Chondrocyte (in vitro differentiated cells): ENCODE measurements around the gene PRPH2. TPM values are rescaled to one million over a fixed set of nuclear protein-coding genes. Genes with fewer than 3 reads are reported as not detected.
"Not testable (repeated sequence)": the region's sequence is repeated elsewhere in the genome, so short reads cannot be mapped to it uniquely, and the experiment has no call there.

ENCODE experiments used
- DNase-seq: peaks from one replicate; pipeline ENCODE4 v3.0.0; 2021; ENCODE audit warnings: mixed read lengths, low spot score
- H3K27ac Mint-ChIP-seq: one replicate; pipeline ENCODE4 v1.8.0; 2021; ENCODE audit warnings: mild to moderate bottlenecking, moderate library complexity, mixed read lengths; ENCODE audit not compliant: unreplicated experiment
- H3K27me3 Mint-ChIP-seq: 2 replicates; pipeline ENCODE4 v1.8.0; 2021; ENCODE audit warnings: low read depth, mixed read lengths
- H3K36me3 Mint-ChIP-seq: 2 replicates; pipeline ENCODE4 v1.8.0; 2021; ENCODE audit warnings: low read depth, mixed read lengths
- H3K4me1 Mint-ChIP-seq: 2 replicates; pipeline ENCODE4 v1.8.0; 2021; ENCODE audit warnings: low read depth, mild to moderate bottlenecking, mixed read lengths
- H3K4me3 Mint-ChIP-seq: one replicate; pipeline ENCODE4 v1.8.0; 2021; ENCODE audit warnings: mild to moderate bottlenecking, moderate library complexity, mixed read lengths; ENCODE audit not compliant: unreplicated experiment
- H3K9me3 Mint-ChIP-seq: 2 replicates; pipeline ENCODE4 v1.8.0; 2021; ENCODE audit warnings: low read depth, mixed read lengths
- total RNA-seq: library from RNA; stranded (reverse); gene quantifications from 3 replicates; pipeline ENCODE4 v1.2.1, GENCODE V29; 2021
- TF ChIP-seq, protein P1 (sequence below): fragments of 200-600 bp; sonication (generic); IDR thresholded peaks from 2 replicates; pipeline ENCODE4 v1.5.0; 2021; ENCODE audit warnings: antibody characterized with exemption, mild to moderate bottlenecking, moderate library complexity

Gene PRPH2
- total RNA-seq, 1 donor from 2014 or later, result not detected

DNA sequence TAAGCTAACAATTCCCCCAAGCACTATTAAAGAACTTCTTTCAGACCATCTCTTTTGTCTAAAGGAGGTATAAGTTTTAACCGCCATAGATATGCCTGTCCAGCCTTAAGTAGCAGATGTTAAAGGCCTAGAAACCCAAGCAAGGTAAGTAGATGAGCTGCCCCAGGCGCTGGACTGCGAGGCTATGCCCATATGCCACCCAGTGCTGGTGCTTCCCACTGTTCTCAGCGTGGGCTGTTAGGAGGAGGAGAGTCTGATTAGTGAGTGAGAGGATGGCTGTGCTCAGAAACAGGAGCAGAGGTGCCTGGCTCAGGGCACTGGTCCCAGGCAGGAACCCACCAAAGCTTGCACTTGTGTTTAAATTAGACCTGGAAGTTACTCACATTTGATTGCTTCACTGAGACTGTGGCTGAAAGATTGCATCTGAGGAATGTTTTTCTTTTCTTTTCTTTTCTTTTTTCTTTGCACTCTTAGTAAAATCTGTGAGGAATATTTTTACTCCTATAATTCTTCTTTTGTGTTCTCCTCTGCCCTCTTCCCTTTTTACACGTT is 32.2 kb downstream of the PRPH2 start:
- TF ChIP-seq, protein P1, sequence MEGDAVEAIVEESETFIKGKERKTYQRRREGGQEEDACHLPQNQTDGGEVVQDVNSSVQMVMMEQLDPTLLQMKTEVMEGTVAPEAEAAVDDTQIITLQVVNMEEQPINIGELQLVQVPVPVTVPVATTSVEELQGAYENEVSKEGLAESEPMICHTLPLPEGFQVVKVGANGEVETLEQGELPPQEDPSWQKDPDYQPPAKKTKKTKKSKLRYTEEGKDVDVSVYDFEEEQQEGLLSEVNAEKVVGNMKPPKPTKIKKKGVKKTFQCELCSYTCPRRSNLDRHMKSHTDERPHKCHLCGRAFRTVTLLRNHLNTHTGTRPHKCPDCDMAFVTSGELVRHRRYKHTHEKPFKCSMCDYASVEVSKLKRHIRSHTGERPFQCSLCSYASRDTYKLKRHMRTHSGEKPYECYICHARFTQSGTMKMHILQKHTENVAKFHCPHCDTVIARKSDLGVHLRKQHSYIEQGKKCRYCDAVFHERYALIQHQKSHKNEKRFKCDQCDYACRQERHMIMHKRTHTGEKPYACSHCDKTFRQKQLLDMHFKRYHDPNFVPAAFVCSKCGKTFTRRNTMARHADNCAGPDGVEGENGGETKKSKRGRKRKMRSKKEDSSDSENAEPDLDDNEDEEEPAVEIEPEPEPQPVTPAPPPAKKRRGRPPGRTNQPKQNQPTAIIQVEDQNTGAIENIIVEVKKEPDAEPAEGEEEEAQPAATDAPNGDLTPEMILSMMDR, result no peak
- DNase-seq, result no peak
- Mint-ChIP-seq H3K27ac (peak overlapping the region; percentile 60), H3K27me3 (no peaks in the 10 kb centered on the region), H3K36me3 (peaks cover 28% of the 10 kb centered on the region), H3K4me1 (peaks cover 46% of the 10 kb centered on the region), H3K4me3 (no peak overlapping the region), H3K9me3 (no peaks in the 10 kb centered on the region)

DNA sequence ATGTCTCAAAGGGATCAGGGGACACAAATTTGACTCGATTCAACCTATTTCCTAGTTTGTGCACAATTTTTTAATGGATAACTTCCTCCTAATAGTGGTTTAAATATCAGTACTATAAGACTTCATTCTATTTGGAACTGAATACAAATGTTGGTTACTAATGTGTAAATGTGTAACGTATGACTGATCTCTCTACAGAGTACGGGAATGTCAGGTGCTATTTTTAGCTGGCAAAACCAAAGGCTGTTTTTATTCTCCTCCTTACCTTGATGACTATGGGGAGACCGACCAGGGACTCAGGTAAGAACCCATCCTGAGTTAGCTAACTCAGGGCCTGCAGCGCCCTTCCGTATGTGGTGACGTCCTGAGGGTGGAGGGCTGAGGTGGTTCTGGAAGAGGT is 33.0 kb downstream of the PRPH2 start:
- Mint-ChIP-seq H3K4me3 (no peak overlapping the region), H3K36me3 (peaks cover 28% of the 10 kb centered on the region), H3K27ac (peak overlapping the region; percentile 52)

DNA sequence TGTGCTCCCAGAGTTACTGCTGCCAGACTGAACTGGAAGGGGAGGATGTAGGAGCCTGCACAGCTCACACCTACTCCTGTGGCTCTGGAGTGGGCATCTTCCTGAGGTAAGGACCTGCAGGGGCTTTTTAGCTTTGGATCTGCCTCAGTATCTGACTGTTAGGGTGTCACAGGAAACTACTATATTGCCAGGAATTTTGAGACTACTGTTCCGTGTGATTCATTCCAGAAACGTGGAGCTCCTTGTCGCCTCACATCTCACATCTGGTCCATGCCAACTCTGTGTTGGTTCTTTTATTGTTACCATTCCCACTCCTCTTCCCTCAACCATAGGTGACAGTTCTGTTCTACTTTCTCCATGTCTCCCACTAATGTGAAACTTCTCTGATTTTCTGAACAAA is 34.1 kb downstream of the PRPH2 start:
- Mint-ChIP-seq H3K4me3 (no peak overlapping the region), H3K9me3 (no peaks in the 10 kb centered on the region), H3K36me3 (peaks cover 30% of the 10 kb centered on the region), H3K27ac (no peak overlapping the region), H3K4me1 (peaks cover 29% of the 10 kb centered on the region), H3K27me3 (no peaks in the 10 kb centered on the region)
- no peak for DNase-seq
- TF ChIP-seq, protein P1, result no peak

More for the DNA sequence above, 33.0 kb downstream of the PRPH2 start:
- no peaks in the 10 kb centered on the region for H3K27me3 Mint-ChIP-seq
- TF ChIP-seq, protein P1, result no peak
- no peak for DNase-seq
- peaks cover 38% of the 10 kb centered on the region for H3K4me1 Mint-ChIP-seq
- no peaks in the 10 kb centered on the region for H3K9me3 Mint-ChIP-seq

DNA sequence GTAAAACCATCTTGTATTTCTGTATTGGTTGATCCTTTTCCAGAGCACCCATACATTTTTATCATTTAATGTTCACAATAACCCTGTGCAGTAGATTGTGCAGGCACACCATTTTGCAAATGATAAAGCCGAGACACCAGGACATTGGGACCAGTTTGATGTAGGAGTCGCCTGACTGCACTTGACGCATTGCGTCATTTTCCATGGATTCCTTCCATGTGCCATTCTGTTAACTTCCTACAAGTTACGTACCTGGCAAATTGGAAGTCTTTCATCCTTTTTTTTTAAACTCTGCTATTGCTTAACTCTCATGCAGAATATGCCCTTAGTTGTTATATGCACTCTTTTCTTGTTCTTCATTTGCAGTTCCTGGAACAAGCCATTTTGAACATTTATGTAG is 43.0 kb downstream of the PRPH2 start:
- H3K9me3 Mint-ChIP-seq, result no peaks in the 10 kb centered on the region
- TF ChIP-seq, protein P1, result no peak
- no peak for DNase-seq
- H3K36me3 Mint-ChIP-seq, result peaks cover 39% of the 10 kb centered on the region
- H3K27ac Mint-ChIP-seq, result no peak overlapping the region
- H3K27me3 Mint-ChIP-seq, result no peaks in the 10 kb centered on the region
- no peak overlapping the region for H3K4me3 Mint-ChIP-seq
- peaks cover under 1% of the 10 kb centered on the region for H3K4me1 Mint-ChIP-seq

DNA sequence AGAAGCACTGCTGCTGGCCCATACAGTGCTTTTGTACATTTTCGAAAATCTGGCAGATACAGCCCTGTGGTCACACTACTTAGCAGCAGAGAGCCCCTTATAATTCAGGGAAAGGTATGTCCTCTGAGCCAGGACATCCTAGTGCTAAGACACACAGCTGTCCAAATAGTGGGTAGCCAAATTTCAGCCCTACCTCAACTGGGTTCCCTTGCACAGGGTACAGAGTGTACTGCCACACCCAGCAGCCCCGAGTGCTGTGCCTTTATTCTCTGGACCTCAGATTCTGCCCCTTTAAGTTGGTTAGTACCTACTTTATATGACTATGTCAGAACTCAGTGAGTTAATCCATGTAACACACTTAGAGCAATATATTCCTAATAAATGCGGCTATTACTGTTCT is 47.6 kb downstream of the PRPH2 start:
- Mint-ChIP-seq H3K27ac (no peak overlapping the region), H3K4me3 (no peak overlapping the region)

DNA sequence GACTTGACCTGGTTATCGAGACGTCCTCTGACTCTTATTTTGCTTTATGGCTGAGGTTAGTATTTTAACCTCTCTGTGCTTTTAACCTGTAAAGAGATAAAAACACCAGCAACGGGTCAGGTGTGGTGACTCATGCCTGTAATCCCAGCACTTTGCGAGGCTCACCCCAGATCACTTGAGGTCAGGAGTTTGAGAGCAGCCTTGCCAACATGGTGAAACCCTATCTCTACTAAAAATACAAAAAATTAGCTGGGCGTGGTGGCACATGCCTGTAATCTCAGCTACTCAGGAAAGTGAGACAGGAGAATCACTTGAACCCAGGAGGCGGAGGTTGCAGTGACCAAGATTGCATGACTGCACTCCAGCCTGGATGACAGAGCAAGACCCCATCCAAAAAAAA is 48.0 kb downstream of the PRPH2 start:
- not testable (repeated sequence) for DNase-seq, H3K9me3 Mint-ChIP-seq, H3K4me3 Mint-ChIP-seq, H3K4me1 Mint-ChIP-seq, H3K27me3 Mint-ChIP-seq, H3K27ac Mint-ChIP-seq
- peaks cover 46% of the 10 kb centered on the region for H3K36me3 Mint-ChIP-seq

More for the DNA sequence above, 47.6 kb downstream of the PRPH2 start:
- TF ChIP-seq, protein P1, result no peak
- H3K27me3 Mint-ChIP-seq, result no peaks in the 10 kb centered on the region
- H3K36me3 Mint-ChIP-seq, result peaks cover 45% of the 10 kb centered on the region
- no peaks in the 10 kb centered on the region for H3K9me3 Mint-ChIP-seq
- peaks cover 5% of the 10 kb centered on the region for H3K4me1 Mint-ChIP-seq
- no peak for DNase-seq
